Suppressor macrophage treated with lipopolysaccharide for 4 hours (primary cell): ENCODE data around the gene MAST4.
A peak's percentile ranks its signal among the peaks of the same experiment; 100 is the strongest.

Experiments used
- DNase-seq: peaks from one replicate; pipeline ENCODE4 v3.0.0-alpha.2; 2020

Gene MAST4

DNA sequence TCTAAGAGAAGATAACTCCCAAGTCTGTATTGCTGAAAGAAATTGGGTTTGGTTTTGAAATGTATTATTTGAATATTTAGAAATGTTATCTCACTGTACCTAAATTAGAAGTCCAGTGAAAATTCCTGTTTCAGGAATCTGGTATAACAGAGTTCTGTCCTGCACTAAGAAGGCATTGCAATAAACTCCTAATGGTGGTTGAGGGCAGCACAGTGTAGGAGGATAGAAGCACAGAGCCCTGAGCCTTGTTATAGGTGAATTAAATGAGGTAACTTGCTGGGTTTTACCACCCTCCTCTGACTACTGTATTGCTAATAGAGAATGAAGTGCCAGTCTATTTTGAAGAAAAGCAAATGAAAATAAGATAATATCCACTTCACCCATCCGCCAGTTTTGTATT lies 457.0 kb downstream of the MAST4 start:
- no peak for DNase-seq

DNA sequence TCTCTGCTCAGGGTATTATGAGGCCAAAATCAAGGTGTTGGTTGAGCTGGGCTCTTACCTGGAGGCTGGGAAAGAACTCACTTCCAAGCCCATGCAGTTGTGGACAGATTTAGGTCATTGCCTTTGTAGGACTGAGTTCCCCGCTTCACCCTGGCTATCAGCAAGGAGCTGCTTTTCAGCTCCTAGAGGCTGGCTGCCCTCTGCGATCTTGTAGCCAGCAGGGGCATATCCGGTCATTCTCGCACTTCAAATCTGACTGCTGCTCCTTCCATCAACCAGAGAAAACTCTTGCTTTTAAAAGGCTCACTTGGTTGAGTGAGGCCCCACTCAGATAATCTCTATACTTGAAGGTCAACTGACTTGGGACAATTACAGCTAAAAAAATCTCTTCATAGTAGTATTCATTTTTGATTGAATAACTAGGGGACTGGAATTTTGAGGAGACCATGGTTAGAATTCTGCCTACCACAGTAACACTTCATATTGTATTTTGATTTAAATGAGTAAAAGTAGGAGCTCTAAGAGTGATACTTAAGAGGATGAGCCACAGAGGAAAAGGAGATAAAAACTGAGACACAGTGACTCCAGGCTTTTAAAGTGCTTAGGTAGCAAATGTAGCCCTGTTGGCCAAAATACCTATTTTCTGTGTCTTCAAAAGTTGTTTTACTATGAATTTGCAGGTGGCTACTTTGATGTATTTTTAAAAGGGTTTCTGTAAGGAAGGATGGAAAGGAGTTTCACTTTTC lies 463.0 kb downstream of the MAST4 start:
- no peak for DNase-seq

DNA sequence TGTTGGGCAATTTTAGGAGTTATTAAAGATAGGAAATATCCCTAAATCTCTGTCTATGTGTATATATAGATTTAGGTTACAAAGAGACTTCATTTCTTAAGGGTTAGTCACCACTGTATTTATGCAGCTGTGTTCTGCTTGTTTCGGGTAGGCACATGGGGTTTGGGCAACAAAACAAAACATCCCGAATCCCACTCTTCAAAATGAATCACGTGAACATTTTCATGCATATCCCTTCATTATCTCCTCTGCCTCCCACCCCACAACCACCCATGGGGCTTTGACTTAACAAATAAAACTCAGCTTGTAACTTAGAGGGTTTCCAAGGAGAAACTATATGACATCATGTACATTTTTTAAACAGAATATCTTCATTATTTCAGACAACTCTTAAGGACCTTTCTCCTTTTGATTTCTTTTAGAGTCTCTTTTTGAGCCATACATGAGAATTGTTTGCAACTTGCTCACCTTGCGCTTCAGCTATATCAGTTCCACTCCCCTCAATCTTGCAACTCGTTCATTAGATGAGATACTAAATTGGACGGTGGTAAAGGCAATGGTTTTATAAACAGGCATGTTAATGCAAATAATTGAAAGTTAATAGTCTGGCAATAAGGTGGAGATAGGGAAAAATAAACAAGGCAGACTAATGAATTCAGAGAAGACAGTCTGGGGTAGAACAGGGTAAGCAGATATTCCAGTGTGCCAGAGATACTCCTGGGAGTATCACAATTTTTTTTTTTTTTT lies 463.7 kb downstream of the MAST4 start:
- DNase-seq, result no peak

DNA sequence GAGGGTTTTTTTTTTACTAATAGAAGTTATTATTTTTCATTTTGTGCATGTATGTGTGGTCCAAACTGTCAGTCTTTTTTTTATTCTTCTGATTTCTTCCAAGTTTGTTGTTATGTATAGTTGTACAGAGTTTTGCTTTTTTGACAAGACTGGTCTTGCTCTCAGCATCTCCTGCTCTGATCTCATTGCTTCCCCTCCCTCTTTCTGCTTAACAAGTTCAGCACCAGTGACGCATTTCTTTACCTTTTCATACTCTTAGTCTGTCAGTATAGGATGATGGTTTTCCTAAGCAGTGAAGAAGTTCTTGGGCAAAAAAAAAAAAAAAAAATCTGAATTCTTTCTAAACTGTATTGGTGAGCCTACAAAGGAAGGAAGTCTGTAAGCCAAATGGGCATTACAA lies 465.3 kb downstream of the MAST4 start:
- no peak for DNase-seq

DNA sequence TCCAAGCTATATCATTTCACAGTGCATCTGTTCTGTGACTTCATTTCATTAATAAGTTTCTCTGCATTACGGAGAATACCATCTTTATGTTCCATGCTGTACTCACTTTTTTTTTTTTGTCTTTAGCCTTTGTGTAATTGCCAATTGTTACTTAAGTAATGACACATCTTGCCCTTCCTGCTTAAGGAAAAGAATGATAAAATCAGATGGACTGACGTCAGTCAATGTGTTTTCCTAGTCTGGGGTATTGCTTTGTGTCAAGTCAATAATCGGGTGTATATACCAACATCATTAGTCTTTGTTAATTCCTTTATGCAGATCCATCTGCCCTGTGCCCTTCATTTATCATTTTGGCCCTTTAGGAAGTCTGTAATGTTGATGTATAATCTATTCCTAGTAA lies 466.9 kb downstream of the MAST4 start:
- DNase-seq, result no peak

DNA sequence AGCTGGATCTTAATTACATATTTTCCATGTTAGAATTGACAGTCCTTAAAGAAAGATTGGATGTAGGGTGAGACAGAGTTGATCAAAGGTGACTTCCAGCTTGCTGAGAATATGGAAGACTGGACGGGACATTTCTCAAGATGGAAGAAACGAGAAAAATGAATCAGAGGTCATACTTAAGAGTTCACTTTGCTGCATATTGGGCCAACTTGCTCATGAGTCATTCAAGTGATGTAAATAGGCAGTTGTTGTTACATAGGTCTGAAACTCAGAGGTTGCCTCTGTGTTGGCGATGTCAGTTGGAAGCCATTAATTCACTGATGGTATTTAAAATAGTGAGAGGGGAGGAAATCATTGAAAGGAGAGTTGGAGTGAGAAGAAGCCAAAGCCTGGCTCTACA lies 467.6 kb downstream of the MAST4 start:
- peak; percentile 3 for DNase-seq

DNA sequence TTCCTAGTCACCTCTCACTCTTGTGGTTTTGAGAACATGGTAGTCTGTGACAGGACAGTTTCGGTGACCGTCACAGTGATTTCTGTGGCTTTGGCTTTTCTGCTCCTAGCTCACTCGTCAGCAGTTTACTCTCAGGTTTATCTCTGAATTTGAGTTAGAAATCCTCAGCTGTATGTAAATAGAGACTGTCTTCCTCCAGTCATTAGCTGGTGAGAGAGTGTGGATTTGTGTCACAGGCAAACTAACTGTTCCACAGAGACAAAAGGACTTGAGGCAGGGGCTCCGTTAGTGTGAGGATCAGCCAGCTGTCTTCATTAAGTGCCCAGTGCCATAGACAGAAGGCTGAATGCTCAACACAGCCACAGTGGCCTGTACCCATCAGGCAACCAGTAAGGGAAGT lies 469.0 kb downstream of the MAST4 start:
- DNase-seq, result no peak

DNA sequence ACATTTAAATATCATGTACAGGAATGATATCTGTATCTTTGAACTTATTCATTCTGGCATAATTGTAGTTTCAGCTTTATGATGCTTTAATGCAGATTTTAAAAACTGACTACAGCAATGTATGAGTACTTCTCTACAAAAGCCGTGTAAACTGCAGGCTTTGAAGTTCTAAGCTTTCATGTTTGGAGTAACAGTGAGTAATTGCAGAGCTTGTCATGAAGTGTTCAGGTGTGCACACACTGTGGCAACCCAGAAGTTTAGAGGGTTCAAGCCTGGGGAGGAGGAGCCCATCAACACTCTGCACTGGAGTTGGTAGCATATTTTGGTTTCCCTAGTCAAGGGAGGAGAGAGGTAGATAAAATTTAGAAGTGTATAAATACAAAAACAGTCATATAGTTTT lies 469.5 kb downstream of the MAST4 start:
- DNase-seq, result no peak

DNA sequence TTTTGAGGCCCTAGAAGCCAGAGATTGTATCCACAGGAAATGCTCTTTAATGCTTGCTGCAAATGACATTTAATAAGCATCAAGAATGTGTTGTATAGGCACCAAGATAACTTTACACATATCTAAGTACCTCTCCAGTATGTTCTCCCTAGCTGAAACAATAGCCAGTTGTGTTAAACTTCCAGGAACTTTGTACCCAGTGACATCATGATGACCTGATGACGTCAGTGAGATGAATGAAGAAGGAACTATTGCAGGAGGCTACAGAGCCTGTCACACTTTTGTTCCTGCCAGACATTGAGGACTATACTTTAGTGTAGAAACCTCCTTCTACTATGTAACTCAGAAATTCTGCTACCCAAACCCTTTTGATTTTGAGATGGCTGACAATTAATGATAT lies 470.6 kb downstream of the MAST4 start:
- DNase-seq, result peak; percentile 57

DNA sequence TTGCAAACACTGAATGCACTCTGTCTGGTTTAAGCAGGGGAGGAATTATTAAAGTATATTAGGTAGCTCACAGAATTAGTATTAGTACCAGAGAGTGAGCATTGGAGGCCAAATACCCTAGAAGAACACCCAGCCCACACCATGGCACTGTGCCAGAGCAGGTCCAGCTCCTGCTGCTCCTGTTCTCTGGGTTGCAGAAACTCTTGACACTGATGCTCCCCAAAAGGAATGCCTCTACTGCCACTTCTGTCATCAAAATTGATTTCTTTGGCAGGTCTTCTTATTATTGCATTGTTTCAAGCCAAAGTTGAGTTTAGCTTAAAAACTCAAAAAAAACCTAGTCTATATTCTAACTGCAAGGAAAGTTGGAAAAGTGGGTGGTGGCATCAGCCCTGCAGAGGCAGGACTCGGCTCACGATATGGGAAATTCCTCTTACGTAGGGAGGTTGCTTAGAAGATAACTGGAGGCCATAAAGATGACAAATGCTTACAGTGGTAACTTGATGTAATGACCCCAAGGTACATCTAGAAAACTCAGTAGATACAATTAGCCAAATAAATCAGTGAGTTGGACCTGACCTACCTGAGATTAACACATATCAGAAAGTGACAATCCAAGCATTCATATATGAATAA lies 477.0 kb downstream of the MAST4 start:
- no peak for DNase-seq

DNA sequence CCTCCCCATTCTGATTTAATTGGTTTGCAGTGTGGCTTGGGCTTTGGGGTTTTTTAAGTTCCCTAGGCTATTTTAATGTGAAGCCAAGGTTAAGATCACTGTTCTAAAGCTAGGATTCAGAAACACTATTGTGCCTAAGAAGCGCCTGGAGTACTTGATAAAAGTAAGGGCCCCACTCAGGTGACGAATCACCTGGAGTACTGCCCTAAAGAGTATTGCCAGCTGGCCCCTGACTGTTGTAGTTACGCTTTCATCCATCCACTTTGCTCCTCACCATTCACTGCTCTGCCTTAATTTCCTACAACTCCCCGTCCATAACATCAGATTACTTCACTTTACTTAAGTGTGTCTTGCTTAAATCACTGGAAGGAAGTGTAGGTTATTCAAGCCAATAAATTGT lies 481.1 kb downstream of the MAST4 start:
- no peak for DNase-seq

DNA sequence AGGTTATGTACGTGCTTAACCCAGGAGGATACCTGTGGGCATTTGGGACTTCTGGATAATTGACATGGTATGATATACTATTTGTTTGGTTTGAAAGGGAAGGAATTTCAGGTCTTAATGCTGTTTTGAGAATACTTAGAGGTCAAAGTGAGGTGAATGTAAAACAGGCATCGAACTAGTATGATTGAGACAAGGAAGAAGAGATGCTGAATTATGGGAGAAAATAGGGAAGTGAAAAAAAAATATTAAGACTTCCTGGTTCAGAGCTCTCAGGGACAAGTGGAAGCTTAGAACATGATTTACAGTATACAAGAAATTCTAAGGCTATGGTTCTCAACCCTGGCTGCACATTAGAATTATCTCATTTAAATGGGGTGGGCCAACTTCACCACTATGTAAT lies 485.1 kb downstream of the MAST4 start:
- peak; percentile 14 for DNase-seq

DNA sequence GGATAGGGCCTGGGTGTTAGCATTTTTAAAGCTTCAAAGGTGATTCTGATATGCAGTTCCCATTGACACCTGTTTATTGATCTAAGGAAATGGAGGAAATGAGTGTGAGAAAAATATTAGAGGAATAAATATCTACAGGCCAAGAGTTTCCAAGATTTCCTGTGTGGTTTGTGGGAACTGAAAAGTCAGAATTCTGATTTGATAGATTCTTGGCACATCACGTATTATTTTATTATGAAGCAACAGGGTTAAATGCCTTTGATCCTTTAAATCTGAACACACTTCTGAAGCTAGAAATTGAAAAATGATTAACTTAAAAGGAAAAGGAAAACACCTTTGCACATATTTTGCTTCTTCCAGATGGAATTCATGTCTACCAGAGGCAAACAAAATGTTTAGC lies 486.7 kb downstream of the MAST4 start:
- no peak for DNase-seq

DNA sequence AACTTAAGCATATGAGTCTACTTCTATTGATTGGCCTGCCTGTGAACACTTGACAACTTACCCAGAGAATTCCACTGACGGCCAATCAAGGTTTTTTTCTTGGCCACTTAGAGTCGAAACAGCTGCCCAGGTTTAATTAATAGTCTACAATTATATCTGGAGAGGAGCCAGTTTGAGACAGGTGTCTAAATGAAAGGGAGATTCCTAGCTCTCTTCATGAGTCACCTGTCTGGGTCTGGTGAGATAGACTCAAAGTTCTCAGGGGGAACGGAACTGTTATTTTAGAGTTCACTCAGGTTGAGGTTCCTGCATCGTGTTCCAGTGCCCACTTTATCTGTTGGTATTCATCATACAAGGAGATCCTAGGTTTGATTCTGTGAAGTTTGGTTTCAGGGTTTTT lies 489.4 kb downstream of the MAST4 start:
- no peak for DNase-seq

DNA sequence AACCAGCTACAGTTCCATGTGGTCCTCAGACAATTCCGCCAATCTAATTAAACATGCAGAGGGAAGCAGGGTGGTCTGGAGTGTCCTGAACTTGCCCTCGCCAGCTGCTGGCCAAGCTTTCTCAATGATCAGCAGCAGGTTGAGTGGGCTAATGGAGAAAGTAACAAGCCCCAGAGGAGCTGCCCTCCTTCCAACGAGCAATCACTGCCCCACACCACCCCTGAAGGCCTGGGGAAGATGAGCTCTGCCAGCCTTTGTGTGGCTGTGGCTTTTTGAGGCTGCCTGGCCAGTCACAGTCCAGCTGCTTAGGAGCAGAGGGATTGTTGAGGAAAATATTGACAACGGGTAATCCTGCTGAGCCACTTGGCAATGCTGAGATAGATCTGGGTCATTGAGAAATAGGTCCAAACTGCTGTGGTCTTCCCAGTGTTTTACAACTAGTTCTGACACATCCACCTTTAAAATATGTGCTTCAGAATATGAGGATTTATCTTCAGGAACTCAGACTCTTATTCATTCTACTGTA lies 493.1 kb downstream of the MAST4 start:
- DNase-seq, result no peak

DNA sequence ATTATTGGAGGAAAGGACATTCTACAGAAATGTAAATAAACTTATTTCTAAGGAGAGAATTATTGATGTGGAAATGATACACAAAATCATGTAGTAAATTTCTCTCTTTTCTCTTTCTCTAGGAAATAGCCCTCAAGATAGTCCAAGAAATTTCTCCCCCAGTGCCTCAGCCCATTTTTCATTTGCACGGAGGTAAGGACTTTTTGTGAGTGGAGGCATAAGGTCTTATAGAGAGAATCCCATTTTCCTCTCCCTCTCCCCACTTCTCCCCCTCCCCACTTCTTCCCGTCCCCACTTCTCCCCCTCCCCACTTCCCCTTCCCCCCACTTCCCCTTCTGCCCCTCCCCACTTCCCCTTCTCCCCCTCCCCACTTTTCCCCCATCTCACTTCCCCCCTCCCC lies 493.8 kb downstream of the MAST4 start:
- no peak for DNase-seq

DNA sequence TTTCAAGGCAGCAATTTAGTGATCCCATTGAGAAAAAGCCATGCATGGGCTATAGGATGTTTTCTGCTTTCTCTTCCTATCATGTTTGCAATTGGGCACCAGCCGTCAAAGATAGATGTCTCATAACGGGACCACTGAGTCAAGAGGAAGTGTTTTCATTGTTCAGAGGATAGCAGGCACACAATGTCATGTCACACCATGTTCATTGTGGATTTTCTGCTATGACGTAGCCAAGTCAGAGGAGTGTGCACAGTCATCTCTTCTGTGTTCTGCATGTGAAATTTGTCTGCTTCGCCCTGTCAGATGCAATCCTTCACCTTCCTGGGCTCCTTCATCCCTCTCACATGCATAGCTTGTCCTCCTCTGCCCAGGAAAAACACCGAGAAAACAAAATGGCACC lies 494.4 kb downstream of the MAST4 start:
- DNase-seq, result no peak

DNA sequence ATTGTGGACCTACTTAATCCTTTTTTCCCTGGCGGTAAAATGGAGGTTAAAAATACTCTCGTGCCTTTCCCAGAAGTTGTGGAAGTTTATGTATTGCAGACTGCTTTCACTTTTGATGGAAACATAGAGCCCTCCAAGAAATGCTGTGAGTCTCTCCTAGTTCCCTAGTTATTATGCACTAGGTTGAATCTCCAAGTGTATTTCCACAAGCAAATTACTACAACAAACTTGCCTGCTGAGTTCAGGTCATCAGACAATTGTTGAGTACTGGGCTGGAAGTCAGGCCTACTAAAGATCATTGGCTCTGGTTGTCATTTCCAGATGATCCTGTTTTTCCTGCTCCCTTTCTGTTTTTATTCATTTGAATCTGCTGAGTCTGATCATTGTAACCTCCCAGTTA lies 496.3 kb downstream of the MAST4 start:
- peak; percentile 3 for DNase-seq

DNA sequence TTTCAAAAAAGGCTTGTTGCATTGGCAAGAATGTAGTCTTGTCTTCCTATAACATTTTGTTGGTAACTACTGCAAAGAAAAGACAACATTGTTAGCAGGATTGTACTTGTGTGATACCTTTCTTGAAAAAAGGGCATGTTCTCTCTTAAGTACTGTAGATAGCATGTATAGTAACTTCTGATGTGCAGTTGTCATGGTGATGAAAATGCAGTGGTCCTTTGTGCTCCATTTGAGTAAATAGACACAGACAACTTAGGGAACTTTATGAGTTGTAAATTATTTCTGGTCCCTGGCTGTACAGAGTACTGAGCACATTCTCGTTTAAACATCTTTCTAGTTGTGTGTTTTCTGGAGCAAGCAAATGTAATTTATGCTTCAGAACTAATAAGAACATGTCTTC lies 497.1 kb downstream of the MAST4 start:
- no peak for DNase-seq

DNA sequence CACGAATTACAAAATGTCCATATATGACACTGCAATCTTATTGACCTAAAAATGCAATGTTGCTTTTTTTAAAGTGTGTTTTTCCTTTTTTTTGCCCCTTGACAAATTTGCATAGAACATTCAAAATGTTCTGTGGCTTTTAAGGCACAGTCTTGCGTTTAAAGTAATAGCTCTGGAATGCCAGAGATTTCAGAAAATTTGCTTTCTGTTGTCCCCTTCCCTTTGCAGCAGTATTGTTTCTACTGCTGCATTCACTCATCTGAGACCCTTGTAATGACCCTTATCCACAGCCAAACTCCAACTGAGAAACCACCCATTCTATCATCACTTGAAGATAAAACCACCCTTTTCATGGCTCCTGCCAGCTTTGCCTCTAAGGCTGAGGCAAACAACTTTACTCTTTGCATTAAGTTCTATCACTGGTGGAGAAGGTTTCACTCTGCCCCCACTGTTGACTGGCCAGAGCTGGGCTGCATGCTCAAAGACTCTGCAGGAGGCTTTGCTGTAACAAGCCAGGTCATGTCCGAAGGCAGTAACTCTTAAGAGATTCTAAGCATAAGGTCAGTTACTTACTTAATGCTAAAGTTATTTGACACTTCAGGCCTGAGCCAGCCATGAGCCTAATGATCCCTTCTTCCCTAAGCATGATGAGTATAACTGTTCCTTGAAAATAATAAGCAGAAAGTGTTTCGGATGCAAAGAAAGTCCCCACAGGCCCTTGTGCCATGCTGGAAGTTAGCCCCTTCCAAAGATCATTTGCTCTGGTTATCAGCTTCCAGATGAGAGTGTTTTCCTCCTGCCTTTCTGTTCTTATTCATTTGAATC lies 498.5 kb downstream of the MAST4 start:
- DNase-seq, result no peak

DNA sequence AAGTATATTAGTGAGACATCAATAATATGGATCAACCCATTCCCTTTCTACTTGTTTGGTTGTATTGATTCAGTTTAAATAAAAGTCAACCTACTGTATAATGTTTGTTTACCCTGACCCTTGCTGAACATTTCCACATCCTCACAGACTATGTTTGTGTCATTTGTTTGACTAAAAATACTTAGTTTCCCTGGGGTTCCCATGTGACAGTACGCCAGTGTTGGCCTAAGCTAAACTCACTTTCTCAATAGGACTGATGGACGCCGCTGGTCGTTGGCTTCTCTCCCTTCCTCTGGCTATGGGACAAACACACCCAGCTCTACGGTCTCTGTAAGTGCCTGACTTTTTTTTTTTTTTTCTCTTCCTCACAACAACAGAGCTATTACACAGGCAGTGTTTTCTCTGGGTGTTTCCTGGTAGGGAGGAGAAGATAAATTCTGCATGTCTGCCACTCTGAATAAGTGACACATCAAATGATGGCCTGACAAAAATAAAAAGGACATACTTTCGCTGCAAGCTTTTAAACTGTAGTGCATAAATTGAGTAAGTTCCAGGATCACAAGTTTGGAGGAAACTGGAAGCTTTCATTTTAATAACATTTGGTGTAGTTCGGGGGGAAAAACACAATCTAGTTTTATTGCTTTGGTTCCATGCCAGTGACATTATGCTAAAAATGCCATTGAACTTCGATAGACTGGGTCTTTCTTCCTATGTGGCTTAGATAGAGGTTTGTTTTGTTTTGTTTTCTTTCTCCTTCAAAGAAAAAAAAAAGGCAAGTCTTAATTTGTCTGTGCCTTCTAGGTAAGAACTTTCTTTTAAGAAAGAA lies 499.4 kb downstream of the MAST4 start:
- DNase-seq, result peak; percentile 17

DNA sequence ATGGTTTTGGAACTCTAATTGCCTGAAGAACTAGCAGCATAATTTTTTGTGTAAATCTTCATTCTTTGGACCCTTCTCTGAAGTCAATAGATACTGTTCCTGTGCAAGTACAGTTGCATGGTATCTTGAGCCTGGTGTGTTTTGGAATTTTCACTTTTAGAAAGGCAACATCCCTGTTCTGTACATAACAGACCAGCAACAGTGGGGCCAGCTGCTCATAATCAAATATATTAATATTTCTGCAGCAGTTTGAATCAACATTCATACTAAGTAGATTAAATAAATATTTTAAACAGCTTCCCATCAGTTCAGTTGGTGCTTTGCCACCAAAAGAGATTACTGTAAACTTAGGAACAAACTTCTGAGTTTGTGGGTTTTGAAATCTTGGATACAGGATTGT lies 502.5 kb downstream of the MAST4 start:
- no peak for DNase-seq
